Fibroblast of lung (primary cell): ENCODE results near the gene LY9. TPM values are rescaled to one million over a fixed set of nuclear protein-coding genes. Genes with fewer than 3 reads are reported as not detected.

Source experiments
- DNase-seq, 2 donors: peaks; one replicate each; pipeline versions ENCODE4 v3.0.0 to v3.0.0-alpha.2; 2010; ENCODE audit warnings: low read depth in 2 of 2
- H2AFZ ChIP-seq: 2 replicates; pipeline ENCODE4 v1.5.1; 2012; ENCODE audit warnings: low read length, control low read depth, inconsistent platforms
- H3K27ac ChIP-seq: 2 replicates; pipeline ENCODE4 v1.5.1; 2011; ENCODE audit warnings: low read length, control low read depth; ENCODE audit not compliant: insufficient read depth
- H3K27me3 ChIP-seq: 2 replicates; pipeline ENCODE4 v1.5.1; 2011; ENCODE audit warnings: mild to moderate bottlenecking, low read length; ENCODE audit not compliant: control insufficient read depth, insufficient read depth
- H3K36me3 ChIP-seq: 2 replicates; pipeline ENCODE4 v1.5.1; 2011; ENCODE audit warnings: low read length; ENCODE audit not compliant: control insufficient read depth, insufficient read depth
- H3K4me1 ChIP-seq: 2 replicates; pipeline ENCODE4 v1.5.1; 2011; ENCODE audit warnings: low read length; ENCODE audit not compliant: control insufficient read depth, insufficient read depth; ENCODE audit errors: extremely low read depth
- H3K4me2 ChIP-seq: 2 replicates; pipeline ENCODE4 v1.5.1; 2011; ENCODE audit warnings: low read length, control low read depth; ENCODE audit not compliant: insufficient read depth; ENCODE audit errors: extremely low read depth
- H3K4me3 ChIP-seq, 4 experiments: fragments of 200-600 bp in 1 of 4; sonication (generic) in 1 of 4; replicated peaks in 1 of 4; 2 replicates each; pipeline ENCODE4 v1.5.1; 2011 to 2016; ENCODE audit warnings: low read length in 4 of 4, low read depth in 3 of 4, mild to moderate bottlenecking in 3 of 4, control low read depth in 2 of 4, inconsistent platforms in 1 of 4, mixed read lengths in 1 of 4; ENCODE audit not compliant: insufficient read depth in 1 of 4; ENCODE audit errors: control extremely low read depth in 1 of 4
- H3K79me2 ChIP-seq: 2 replicates; pipeline ENCODE4 v1.5.1; 2012; ENCODE audit warnings: mild to moderate bottlenecking, low read length, inconsistent platforms; ENCODE audit not compliant: control insufficient read depth, insufficient read depth
- H3K9ac ChIP-seq: 2 replicates; pipeline ENCODE4 v1.5.1; 2011; ENCODE audit warnings: mild to moderate bottlenecking, low read length, control low read depth; ENCODE audit not compliant: insufficient read depth
- H3K9me3 ChIP-seq: 2 replicates; pipeline ENCODE4 v1.5.1; 2012; ENCODE audit warnings: low read depth, low read length; ENCODE audit not compliant: control insufficient read depth, insufficient read depth
- H4K20me1 ChIP-seq: 2 replicates; pipeline ENCODE4 v1.5.1; 2011; ENCODE audit warnings: low read length; ENCODE audit not compliant: control insufficient read depth, insufficient read depth; ENCODE audit errors: extremely low read depth
- EZH2 ChIP-seq: IDR thresholded peaks from 2 replicates; pipeline ENCODE4 v1.5.1; 2012; ENCODE audit warnings: low read length, control low read depth, mild to moderate bottlenecking; ENCODE audit errors: missing control alignments
- polyA plus RNA-seq, 2 donors: library from polyadenylated mRNA; depleted of rRNA in 1 of 2; stranded (reverse) in 1 of 2; unstranded in 1 of 2; fragments of >200 nt; gene quantifications; 2 replicates each; pipeline ENCODE4 v1.2.1, GENCODE V29; 2011 to 2012; ENCODE audit warnings: missing spikeins in 1 of 2
- total RNA-seq: library from RNA; depleted of rRNA; stranded (reverse); fragments of >200 nt; gene quantifications from 2 replicates; pipeline ENCODE4 v1.2.1, GENCODE V29; 2014
- TF ChIP-seq, protein P1 (sequence below), 2 donors: IDR thresholded peaks in 1 of 2; conservative IDR thresholded peaks in 1 of 2; 1 replicate in 1 of 2; 2 replicates in 1 of 2; pipeline ENCODE4 v1.5.1; 2011 to 2012; ENCODE audit warnings: low read length in 2 of 2, control low read depth in 1 of 2, inconsistent platforms in 1 of 2, low read depth in 1 of 2, mild to moderate bottlenecking in 1 of 2

Gene LY9
- total and polyA plus RNA-seq, 2 donors (not counting 1 experiment from before 2014, with no cell fraction given) = not detected

DNA sequence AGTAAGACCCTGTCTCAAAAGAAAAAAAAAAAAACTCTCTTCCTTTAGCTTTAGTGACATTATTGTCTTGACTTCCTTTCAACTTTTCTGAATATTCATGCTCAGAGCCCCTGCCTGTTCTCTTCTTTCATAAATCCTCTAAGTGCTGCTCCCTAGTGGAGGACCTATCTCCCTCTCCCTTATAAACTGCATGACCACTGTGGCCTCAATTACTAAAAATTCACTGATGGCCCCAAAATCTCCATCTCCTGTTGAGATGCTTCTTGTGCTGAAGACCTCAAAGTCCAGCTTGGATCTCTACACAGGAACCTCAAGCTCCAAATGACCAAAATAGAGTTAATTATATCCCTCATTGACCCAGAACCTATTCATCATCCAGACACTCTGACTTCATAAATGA is 81.2 kb downstream of the LY9 start:
- H2AFZ ChIP-seq = no peak overlapping the region
- DNase-seq = no peak

More for the DNA sequence above, 81.2 kb downstream of the LY9 start:
- Histone ChIP-seq H3K27ac (no peak overlapping the region), H3K27me3 (no peaks in the 10 kb centered on the region), H3K4me3 (no peak overlapping the region), H3K9me3 (no peaks in the 10 kb centered on the region), H4K20me1 (no peaks in the 10 kb centered on the region), H3K4me2 (no peak overlapping the region), H3K9ac (no peak overlapping the region), H3K79me2 (no peaks in the 10 kb centered on the region), H3K4me1 (no peaks in the 10 kb centered on the region), H3K36me3 (no peaks in the 10 kb centered on the region)
- TF ChIP-seq, protein P1, sequence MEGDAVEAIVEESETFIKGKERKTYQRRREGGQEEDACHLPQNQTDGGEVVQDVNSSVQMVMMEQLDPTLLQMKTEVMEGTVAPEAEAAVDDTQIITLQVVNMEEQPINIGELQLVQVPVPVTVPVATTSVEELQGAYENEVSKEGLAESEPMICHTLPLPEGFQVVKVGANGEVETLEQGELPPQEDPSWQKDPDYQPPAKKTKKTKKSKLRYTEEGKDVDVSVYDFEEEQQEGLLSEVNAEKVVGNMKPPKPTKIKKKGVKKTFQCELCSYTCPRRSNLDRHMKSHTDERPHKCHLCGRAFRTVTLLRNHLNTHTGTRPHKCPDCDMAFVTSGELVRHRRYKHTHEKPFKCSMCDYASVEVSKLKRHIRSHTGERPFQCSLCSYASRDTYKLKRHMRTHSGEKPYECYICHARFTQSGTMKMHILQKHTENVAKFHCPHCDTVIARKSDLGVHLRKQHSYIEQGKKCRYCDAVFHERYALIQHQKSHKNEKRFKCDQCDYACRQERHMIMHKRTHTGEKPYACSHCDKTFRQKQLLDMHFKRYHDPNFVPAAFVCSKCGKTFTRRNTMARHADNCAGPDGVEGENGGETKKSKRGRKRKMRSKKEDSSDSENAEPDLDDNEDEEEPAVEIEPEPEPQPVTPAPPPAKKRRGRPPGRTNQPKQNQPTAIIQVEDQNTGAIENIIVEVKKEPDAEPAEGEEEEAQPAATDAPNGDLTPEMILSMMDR (conservative IDR thresholded peaks at IDR 0.05 in 1 of 2, IDR thresholded peaks at IDR 0.05 in 1 of 2; ENCODE audit: low read depth in 1 of 2, low read length in 2 of 2) = no peak
- TF ChIP-seq EZH2 = no peak

Other genes starting within 250 kb of the LY9 start
- under 0.01 TPM in 1 of 2 replicates, not detected in the other for gene CD84, start 216.7 kb upstream of the LY9 start, total RNA-seq
- not detected in 2 replicates for gene CD84, start 216.7 kb upstream of the LY9 start, polyA plus RNA-seq
- gene SLAMF1, start 149.1 kb upstream of the LY9 start, total RNA-seq = not detected in 2 replicates
- gene SLAMF1, start 149.1 kb upstream of the LY9 start, polyA plus RNA-seq = not detected in 2 replicates
- under 0.01 TPM in 1 of 2 replicates, not detected in the other for gene CD48, start 84.4 kb upstream of the LY9 start, total RNA-seq
- gene CD48, start 84.4 kb upstream of the LY9 start, polyA plus RNA-seq = 0.03 TPM in 1 of 2 replicates, not detected in the other
- not detected in 2 replicates for gene SLAMF7, start 56.9 kb upstream of the LY9 start, total RNA-seq
- not detected in 2 replicates for gene SLAMF7, start 56.9 kb upstream of the LY9 start, polyA plus RNA-seq
- gene CD244, start 66.7 kb downstream of the LY9 start, total RNA-seq = not detected in 2 replicates
- not detected in 2 replicates for gene CD244, start 66.7 kb downstream of the LY9 start, polyA plus RNA-seq
- gene ITLN1, start 89.0 kb downstream of the LY9 start, total RNA-seq = under 0.01 TPM in 1 of 2 replicates, not detected in the other
- not detected in 2 replicates for gene ITLN1, start 89.0 kb downstream of the LY9 start, polyA plus RNA-seq
- gene ITLN2, start 158.6 kb downstream of the LY9 start, total RNA-seq = not detected in 2 replicates
- not detected in 2 replicates for gene ITLN2, start 158.6 kb downstream of the LY9 start, polyA plus RNA-seq
- 0.66 and 2.1 TPM in 2 replicates for gene F11R, start 225.0 kb downstream of the LY9 start, total RNA-seq
- gene F11R, start 225.0 kb downstream of the LY9 start, polyA plus RNA-seq = 0.50 and 1.5 TPM in 2 replicates
- 0.66 and 0.77 TPM in 2 replicates for gene TSTD1, start 242.8 kb downstream of the LY9 start, total RNA-seq
- gene TSTD1, start 242.8 kb downstream of the LY9 start, polyA plus RNA-seq = 0.24 and 7.5 TPM in 2 replicates
- gene USF1, start 249.8 kb downstream of the LY9 start, total RNA-seq = 71.7 and 80.1 TPM in 2 replicates
- gene USF1, start 249.8 kb downstream of the LY9 start, polyA plus RNA-seq = 23.9 and 25.0 TPM in 2 replicates